Fibroblast of lung (primary cell): ENCODE measurements around the gene GADL1. TPM values are rescaled to one million over a fixed set of nuclear protein-coding genes. Genes with fewer than 3 reads are reported as not detected.

Experiments
- DNase-seq, 2 donors: peaks; one replicate each; pipeline versions ENCODE4 v3.0.0 to v3.0.0-alpha.2; 2010; ENCODE audit warnings: low read depth in 2 of 2
- H2AFZ ChIP-seq: 2 replicates; pipeline ENCODE4 v1.5.1; 2012; ENCODE audit warnings: low read length, control low read depth, inconsistent platforms
- H3K27ac ChIP-seq: 2 replicates; pipeline ENCODE4 v1.5.1; 2011; ENCODE audit warnings: low read length, control low read depth; ENCODE audit not compliant: insufficient read depth
- H3K27me3 ChIP-seq: 2 replicates; pipeline ENCODE4 v1.5.1; 2011; ENCODE audit warnings: mild to moderate bottlenecking, low read length; ENCODE audit not compliant: control insufficient read depth, insufficient read depth
- H3K36me3 ChIP-seq: 2 replicates; pipeline ENCODE4 v1.5.1; 2011; ENCODE audit warnings: low read length; ENCODE audit not compliant: control insufficient read depth, insufficient read depth
- H3K4me1 ChIP-seq: 2 replicates; pipeline ENCODE4 v1.5.1; 2011; ENCODE audit warnings: low read length; ENCODE audit not compliant: control insufficient read depth, insufficient read depth; ENCODE audit errors: extremely low read depth
- H3K4me2 ChIP-seq: 2 replicates; pipeline ENCODE4 v1.5.1; 2011; ENCODE audit warnings: low read length, control low read depth; ENCODE audit not compliant: insufficient read depth; ENCODE audit errors: extremely low read depth
- H3K4me3 ChIP-seq, 4 experiments: fragments of 200-600 bp in 1 of 4; sonication (generic) in 1 of 4; replicated peaks in 1 of 4; 2 replicates each; pipeline ENCODE4 v1.5.1; 2011 to 2016; ENCODE audit warnings: low read length in 4 of 4, low read depth in 3 of 4, mild to moderate bottlenecking in 3 of 4, control low read depth in 2 of 4, inconsistent platforms in 1 of 4, mixed read lengths in 1 of 4; ENCODE audit not compliant: insufficient read depth in 1 of 4; ENCODE audit errors: control extremely low read depth in 1 of 4
- H3K79me2 ChIP-seq: 2 replicates; pipeline ENCODE4 v1.5.1; 2012; ENCODE audit warnings: mild to moderate bottlenecking, low read length, inconsistent platforms; ENCODE audit not compliant: control insufficient read depth, insufficient read depth
- H3K9ac ChIP-seq: 2 replicates; pipeline ENCODE4 v1.5.1; 2011; ENCODE audit warnings: mild to moderate bottlenecking, low read length, control low read depth; ENCODE audit not compliant: insufficient read depth
- H3K9me3 ChIP-seq: 2 replicates; pipeline ENCODE4 v1.5.1; 2012; ENCODE audit warnings: low read depth, low read length; ENCODE audit not compliant: control insufficient read depth, insufficient read depth
- H4K20me1 ChIP-seq: 2 replicates; pipeline ENCODE4 v1.5.1; 2011; ENCODE audit warnings: low read length; ENCODE audit not compliant: control insufficient read depth, insufficient read depth; ENCODE audit errors: extremely low read depth
- CTCF ChIP-seq, 2 donors: IDR thresholded peaks in 1 of 2; conservative IDR thresholded peaks in 1 of 2; 1 replicate in 1 of 2; 2 replicates in 1 of 2; pipeline ENCODE4 v1.5.1; 2011 to 2012; ENCODE audit warnings: low read length in 2 of 2, control low read depth in 1 of 2, inconsistent platforms in 1 of 2, low read depth in 1 of 2, mild to moderate bottlenecking in 1 of 2
- EZH2 ChIP-seq: IDR thresholded peaks from 2 replicates; pipeline ENCODE4 v1.5.1; 2012; ENCODE audit warnings: low read length, control low read depth, mild to moderate bottlenecking; ENCODE audit errors: missing control alignments
- polyA plus RNA-seq, 2 donors: library from polyadenylated mRNA; depleted of rRNA in 1 of 2; stranded (reverse) in 1 of 2; unstranded in 1 of 2; fragments of >200 nt; gene quantifications; 2 replicates each; pipeline ENCODE4 v1.2.1, GENCODE V29; 2011 to 2012; ENCODE audit warnings: missing spikeins in 1 of 2
- total RNA-seq: library from RNA; depleted of rRNA; stranded (reverse); fragments of >200 nt; gene quantifications from 2 replicates; pipeline ENCODE4 v1.2.1, GENCODE V29; 2014

The GADL1 gene
- total and polyA plus RNA-seq, 2 donors (not counting 1 experiment from before 2014, with no cell fraction given), result 0.18 to 3.6 TPM

GRCh38 chr3:30738605-30739004, 155.9 kb downstream of the GADL1 start:
- Histone ChIP-seq H3K36me3 (no peaks in the 10 kb centered on the region), H3K4me1 (no peaks in the 10 kb centered on the region), H4K20me1 (no peaks in the 10 kb centered on the region), H3K79me2 (no peaks in the 10 kb centered on the region), H2AFZ (no peak overlapping the region), H3K27ac (no peak overlapping the region), H3K9me3 (no peaks in the 10 kb centered on the region), H3K4me3 (no peak overlapping the region), H3K4me2 (no peak overlapping the region), H3K9ac (no peak overlapping the region), H3K27me3 (no peaks in the 10 kb centered on the region)
- no peak for DNase-seq
- TF ChIP-seq CTCF (conservative IDR thresholded peaks at IDR 0.05 in 1 of 2, IDR thresholded peaks at IDR 0.05 in 1 of 2; ENCODE audit: low read depth in 1 of 2, low read length in 2 of 2) (no peak), EZH2 (no peak)

- Histone ChIP-seq H3K27ac (no peak overlapping the region), H3K36me3 (no peaks in the 10 kb centered on the region), H3K9ac (no peak overlapping the region), H2AFZ (no peak overlapping the region), H3K4me2 (no peak overlapping the region), H3K4me1 (no peaks in the 10 kb centered on the region), H3K9me3 (no peaks in the 10 kb centered on the region), H3K27me3 (no peaks in the 10 kb centered on the region), H4K20me1 (no peaks in the 10 kb centered on the region), H3K79me2 (no peaks in the 10 kb centered on the region), H3K4me3 (no peak overlapping the region)
- no peak for DNase-seq
- TF ChIP-seq CTCF (conservative IDR thresholded peaks at IDR 0.05 in 1 of 2, IDR thresholded peaks at IDR 0.05 in 1 of 2; ENCODE audit: low read depth in 1 of 2, low read length in 2 of 2) (no peak), EZH2 (no peak)
These were observed 156.5 kb downstream of the GADL1 start for GRCh38 chr3:30737743-30738499.

DNA sequence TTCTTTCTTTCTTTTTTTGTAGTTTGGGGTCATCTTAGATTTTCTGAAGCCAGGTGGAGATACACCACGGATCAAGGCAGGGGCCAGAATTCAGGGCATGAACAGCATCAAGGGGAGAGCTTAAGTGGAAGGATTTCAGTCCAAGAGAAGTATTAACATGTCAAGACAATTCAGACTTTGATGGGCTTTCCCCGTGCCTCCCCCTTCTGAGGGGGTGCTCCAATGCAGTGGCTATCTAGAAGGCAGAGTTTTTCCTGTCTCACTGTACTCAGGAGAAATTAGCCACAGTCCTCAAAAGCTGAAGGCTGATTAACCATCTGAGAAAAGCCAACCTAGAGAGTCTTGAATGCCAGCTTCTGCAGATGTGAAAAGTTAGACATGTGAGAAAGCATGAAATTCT, 160.8 kb downstream of the GADL1 start:
- no peaks in the 10 kb centered on the region for H3K79me2 ChIP-seq
- H3K4me1 ChIP-seq, result no peaks in the 10 kb centered on the region
- no peaks in the 10 kb centered on the region for H3K27me3 ChIP-seq
- H3K27ac ChIP-seq, result no peak overlapping the region
- H3K36me3 ChIP-seq, result no peaks in the 10 kb centered on the region
- TF ChIP-seq CTCF (conservative IDR thresholded peaks at IDR 0.05 in 1 of 2, IDR thresholded peaks at IDR 0.05 in 1 of 2; ENCODE audit: low read depth in 1 of 2, low read length in 2 of 2) (no peak), EZH2 (no peak)
- H3K4me3 ChIP-seq, result no peak overlapping the region
- no peaks in the 10 kb centered on the region for H4K20me1 ChIP-seq
- no peaks in the 10 kb centered on the region for H3K9me3 ChIP-seq
- no peak overlapping the region for H3K9ac ChIP-seq
- H2AFZ ChIP-seq, result no peak overlapping the region
- DNase-seq, result no peak
- H3K4me2 ChIP-seq, result no peak overlapping the region
